Esophagus squamous epithelium (tissue), 4 donors: ENCODE results near the gene TTC28.

ENCODE experiments used
- POLR2A ChIP-seq, 4 donors: fragments of 450-650 bp; IDR thresholded peaks; one replicate each; pipeline ENCODE4 v1.6.1; 2017; ENCODE audit warnings: antibody characterized with exemption in 4 of 4, mild to moderate bottlenecking in 4 of 4, moderate library complexity in 3 of 4
- TF ChIP-seq, protein P1 (sequence below), 6 experiments: fragments of 450-650 bp in 4 of 6; fragments of 200-600 bp in 2 of 6; sonication (generic) in 2 of 6; IDR thresholded peaks; one replicate each; pipeline ENCODE4 v1.5.1; 2016 to 2019; ENCODE audit warnings: antibody characterized with exemption in 6 of 6, mild to moderate bottlenecking in 4 of 6, moderate library complexity in 4 of 6

DNA sequence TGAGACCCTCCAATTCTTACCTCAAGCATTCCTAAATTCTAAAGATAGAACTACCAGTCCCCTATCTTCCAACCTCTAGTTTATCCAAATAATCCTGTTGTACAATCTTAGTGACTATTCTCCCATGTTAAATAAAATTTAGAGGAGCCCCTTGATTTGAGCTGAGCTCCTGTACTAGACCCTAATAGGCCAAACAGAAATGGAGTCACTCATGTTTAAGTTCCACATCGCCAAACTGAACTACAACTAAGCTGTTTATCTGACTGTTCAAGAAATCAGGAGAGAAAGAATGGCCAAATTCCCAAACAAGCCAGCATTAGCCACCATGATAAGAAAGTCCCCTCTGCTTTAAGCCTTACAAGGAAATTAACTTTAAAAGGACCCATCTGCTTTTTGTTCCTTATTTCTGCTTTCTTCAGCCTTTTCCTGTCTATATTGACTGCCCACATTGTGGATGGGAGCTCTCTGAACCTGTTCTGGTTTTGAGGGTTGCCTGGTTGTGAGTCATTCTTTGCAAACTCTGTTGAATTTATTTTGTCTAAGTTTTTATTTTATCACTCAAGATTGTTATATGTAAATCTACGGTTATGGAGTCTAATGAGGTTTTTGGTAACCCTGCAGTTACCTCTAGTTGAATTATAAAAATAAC, 90.4 kb downstream of the TTC28 start:
- TF ChIP-seq, protein P1, sequence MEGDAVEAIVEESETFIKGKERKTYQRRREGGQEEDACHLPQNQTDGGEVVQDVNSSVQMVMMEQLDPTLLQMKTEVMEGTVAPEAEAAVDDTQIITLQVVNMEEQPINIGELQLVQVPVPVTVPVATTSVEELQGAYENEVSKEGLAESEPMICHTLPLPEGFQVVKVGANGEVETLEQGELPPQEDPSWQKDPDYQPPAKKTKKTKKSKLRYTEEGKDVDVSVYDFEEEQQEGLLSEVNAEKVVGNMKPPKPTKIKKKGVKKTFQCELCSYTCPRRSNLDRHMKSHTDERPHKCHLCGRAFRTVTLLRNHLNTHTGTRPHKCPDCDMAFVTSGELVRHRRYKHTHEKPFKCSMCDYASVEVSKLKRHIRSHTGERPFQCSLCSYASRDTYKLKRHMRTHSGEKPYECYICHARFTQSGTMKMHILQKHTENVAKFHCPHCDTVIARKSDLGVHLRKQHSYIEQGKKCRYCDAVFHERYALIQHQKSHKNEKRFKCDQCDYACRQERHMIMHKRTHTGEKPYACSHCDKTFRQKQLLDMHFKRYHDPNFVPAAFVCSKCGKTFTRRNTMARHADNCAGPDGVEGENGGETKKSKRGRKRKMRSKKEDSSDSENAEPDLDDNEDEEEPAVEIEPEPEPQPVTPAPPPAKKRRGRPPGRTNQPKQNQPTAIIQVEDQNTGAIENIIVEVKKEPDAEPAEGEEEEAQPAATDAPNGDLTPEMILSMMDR (IDR thresholded peaks at IDR 0.05) = no peak
- no peak for TF ChIP-seq POLR2A (IDR thresholded peaks at IDR 0.05)
